ENCODE results near the gene PDSS2. TPM values are rescaled to one million over a fixed set of nuclear protein-coding genes. Genes with fewer than 3 reads are reported as not detected.

The PDSS2 gene
- total RNA-seq, 2 donors from 2014 or later: 8.2 to 13.7 TPM

DNA sequence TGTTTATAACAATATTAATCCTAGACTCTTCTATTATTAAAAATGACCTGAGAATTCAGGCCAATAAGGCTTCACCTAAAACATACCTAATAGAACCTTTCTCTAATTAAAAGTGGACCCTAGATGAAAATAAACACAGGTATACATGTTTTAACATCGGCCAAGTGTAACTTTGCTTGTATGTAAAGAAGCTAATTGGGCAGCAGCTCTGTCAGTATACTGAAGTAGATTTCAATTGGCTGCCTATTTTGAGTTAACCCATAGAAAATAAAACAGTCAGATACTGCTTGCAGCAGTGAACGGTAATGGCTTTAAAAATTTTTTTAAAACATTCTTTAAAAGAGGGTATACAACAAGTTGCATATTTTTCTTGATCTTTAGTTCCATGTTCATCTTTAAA lies 67.3 kb downstream of the PDSS2 start:
- H3K27ac ChIP-seq (ENCODE audit: low read depth, low read length): no peak overlapping the region
- DNase-seq: no peak
- Mint-ChIP-seq H3K4me3 (no peak overlapping the region), H3K4me1 (peaks cover 3% of the 10 kb centered on the region), H3K9me3 (peaks cover 16% of the 10 kb centered on the region), H3K27me3 (ENCODE audit: insufficient read depth) (no peaks in the 10 kb centered on the region), H3K27ac (no peak overlapping the region), H3K36me3 (ENCODE audit: low read depth) (peaks cover 10% of the 10 kb centered on the region)
- H3K4me3 ChIP-seq (ENCODE audit: low read length): no peak overlapping the region
- no peaks in the 10 kb centered on the region for H3K36me3 ChIP-seq (ENCODE audit: control insufficient read depth, insufficient read depth, low read length)
- no peaks in the 10 kb centered on the region for H3K4me1 ChIP-seq (ENCODE audit: control insufficient read depth, insufficient read depth, low read length)
- H3K9me3 ChIP-seq (ENCODE audit: control insufficient read depth, low read length): peaks cover 22% of the 10 kb centered on the region
- 91 to 100% methylated on average over 1 to 2 of the region's 2 CpGs for WGBS, 2 experiments (ENCODE audit: insufficient coverage in 1 of 2, insufficient read length in 1 of 2)
- H3K27me3 ChIP-seq (ENCODE audit: control insufficient read depth, insufficient read depth, low read length, poor library complexity, severe bottlenecking): no peaks in the 10 kb centered on the region
- H3K9ac ChIP-seq (ENCODE audit: extremely low read depth, low read length, poor library complexity, severe bottlenecking): no peak overlapping the region
- TF ChIP-seq, protein P1, sequence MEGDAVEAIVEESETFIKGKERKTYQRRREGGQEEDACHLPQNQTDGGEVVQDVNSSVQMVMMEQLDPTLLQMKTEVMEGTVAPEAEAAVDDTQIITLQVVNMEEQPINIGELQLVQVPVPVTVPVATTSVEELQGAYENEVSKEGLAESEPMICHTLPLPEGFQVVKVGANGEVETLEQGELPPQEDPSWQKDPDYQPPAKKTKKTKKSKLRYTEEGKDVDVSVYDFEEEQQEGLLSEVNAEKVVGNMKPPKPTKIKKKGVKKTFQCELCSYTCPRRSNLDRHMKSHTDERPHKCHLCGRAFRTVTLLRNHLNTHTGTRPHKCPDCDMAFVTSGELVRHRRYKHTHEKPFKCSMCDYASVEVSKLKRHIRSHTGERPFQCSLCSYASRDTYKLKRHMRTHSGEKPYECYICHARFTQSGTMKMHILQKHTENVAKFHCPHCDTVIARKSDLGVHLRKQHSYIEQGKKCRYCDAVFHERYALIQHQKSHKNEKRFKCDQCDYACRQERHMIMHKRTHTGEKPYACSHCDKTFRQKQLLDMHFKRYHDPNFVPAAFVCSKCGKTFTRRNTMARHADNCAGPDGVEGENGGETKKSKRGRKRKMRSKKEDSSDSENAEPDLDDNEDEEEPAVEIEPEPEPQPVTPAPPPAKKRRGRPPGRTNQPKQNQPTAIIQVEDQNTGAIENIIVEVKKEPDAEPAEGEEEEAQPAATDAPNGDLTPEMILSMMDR (conservative IDR thresholded peaks at IDR 0.05): no peak

DNA sequence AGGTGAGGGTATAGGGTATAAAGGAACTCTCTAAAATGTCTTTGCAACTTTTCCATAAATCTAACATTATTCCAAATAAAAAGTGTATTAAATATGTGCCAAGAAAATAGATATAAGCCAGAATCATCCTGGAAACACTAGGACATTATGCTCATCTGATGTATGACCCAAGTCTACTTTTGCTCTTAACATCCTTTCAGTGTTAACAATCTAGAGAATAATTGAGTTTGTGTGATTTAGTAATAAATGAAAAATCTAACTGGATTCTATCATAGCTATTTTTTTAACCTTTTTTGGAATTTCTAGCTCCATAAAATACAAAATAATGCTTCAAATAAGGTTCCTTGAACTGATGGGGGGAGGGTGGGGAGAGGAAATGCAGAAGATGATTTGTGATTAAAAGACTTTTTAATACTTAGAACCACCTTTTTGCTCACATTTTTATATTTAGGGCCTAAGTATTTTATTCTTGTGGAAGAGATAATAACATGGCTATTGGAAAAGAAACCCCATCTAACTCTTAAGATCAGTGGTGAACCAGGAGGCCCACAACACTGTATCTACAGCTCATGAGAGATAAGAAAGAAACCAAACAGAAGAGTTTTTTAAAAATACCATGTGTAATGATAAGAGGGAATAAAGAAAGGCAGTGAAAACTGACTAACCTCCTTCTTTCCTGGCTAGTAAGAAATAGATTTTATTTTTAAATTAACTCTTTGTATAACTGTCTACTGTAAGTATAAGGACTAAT lies 68.5 kb downstream of the PDSS2 start:
- Histone ChIP-seq H3K9ac (ENCODE audit: extremely low read depth, low read length, poor library complexity, severe bottlenecking) (no peak overlapping the region), H3K27me3 (ENCODE audit: control insufficient read depth, insufficient read depth, low read length, poor library complexity, severe bottlenecking) (no peaks in the 10 kb centered on the region), H3K36me3 (ENCODE audit: control insufficient read depth, insufficient read depth, low read length) (no peaks in the 10 kb centered on the region), H3K4me1 (ENCODE audit: control insufficient read depth, insufficient read depth, low read length) (no peaks in the 10 kb centered on the region), H3K4me3 (ENCODE audit: low read length) (no peak overlapping the region), H3K9me3 (ENCODE audit: control insufficient read depth, low read length) (peaks cover 22% of the 10 kb centered on the region), H3K27ac (ENCODE audit: low read depth, low read length) (no peak overlapping the region)
- Mint-ChIP-seq H3K4me1 (peaks cover 3% of the 10 kb centered on the region), H3K27me3 (ENCODE audit: insufficient read depth) (no peaks in the 10 kb centered on the region), H3K9me3 (peaks cover 16% of the 10 kb centered on the region), H3K4me3 (no peak overlapping the region), H3K36me3 (ENCODE audit: low read depth) (peaks cover 10% of the 10 kb centered on the region), H3K27ac (no peak overlapping the region)
- no peak for DNase-seq
- TF ChIP-seq, protein P1 (conservative IDR thresholded peaks at IDR 0.05): no peak

DNA sequence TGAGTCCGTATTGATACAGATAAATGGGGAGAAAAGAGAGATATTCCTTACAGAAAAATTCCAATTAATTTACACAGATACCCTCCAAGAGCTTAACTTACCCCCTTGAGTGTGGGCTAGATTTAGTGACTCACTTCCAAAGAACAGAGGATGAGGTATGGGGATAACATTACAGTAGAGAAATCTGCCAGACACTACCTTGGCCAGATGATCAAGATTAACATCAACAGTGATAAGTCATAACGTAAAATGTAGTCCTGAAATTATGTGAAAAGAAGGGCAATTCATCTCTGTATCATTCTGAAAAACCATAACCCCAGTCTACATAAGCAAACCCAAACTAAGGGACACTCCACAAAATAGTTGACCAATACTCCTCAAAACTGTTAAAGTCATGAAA lies 69.3 kb downstream of the PDSS2 start:
- H3K4me3 Mint-ChIP-seq: no peak overlapping the region
- peaks cover 3% of the 10 kb centered on the region for H3K4me1 Mint-ChIP-seq
- Histone ChIP-seq H3K9me3 (ENCODE audit: control insufficient read depth, low read length) (peaks cover 19% of the 10 kb centered on the region), H3K27ac (ENCODE audit: low read depth, low read length) (no peak overlapping the region), H3K9ac (ENCODE audit: extremely low read depth, low read length, poor library complexity, severe bottlenecking) (no peak overlapping the region), H3K4me1 (ENCODE audit: control insufficient read depth, insufficient read depth, low read length) (no peaks in the 10 kb centered on the region), H3K4me3 (ENCODE audit: low read length) (no peak overlapping the region), H3K36me3 (ENCODE audit: control insufficient read depth, insufficient read depth, low read length) (no peaks in the 10 kb centered on the region), H3K27me3 (ENCODE audit: control insufficient read depth, insufficient read depth, low read length, poor library complexity, severe bottlenecking) (no peaks in the 10 kb centered on the region)
- no peaks in the 10 kb centered on the region for H3K27me3 Mint-ChIP-seq (ENCODE audit: insufficient read depth)
- DNase-seq: no peak
- peaks cover 10% of the 10 kb centered on the region for H3K36me3 Mint-ChIP-seq (ENCODE audit: low read depth)
- TF ChIP-seq, protein P1 (conservative IDR thresholded peaks at IDR 0.05): no peak
- peaks cover 14% of the 10 kb centered on the region for H3K9me3 Mint-ChIP-seq
- WGBS, 2 experiments (ENCODE audit: insufficient coverage in 1 of 2, insufficient read length in 1 of 2): 100% methylated on average over 1 of the region's 2 CpGs; no CpG with 5 or more reads in 1 of the 2 experiments
- no peak overlapping the region for H3K27ac Mint-ChIP-seq
